IMR-90 (cell line): ENCODE measurements around the gene LCE6A. TPM values are rescaled to one million over a fixed set of nuclear protein-coding genes. Genes with fewer than 3 reads are reported as not detected.

Experiments
- ATAC-seq: fragments of 200-7000 bp; cut with Tn5 transposase; 2 replicates; pipeline ENCODE4 v1.9.1; 2020; ENCODE audit warnings: low read depth, mild to moderate bottlenecking, moderate library complexity
- BruUV-seq: library from RNA; stranded (reverse); fragments of 400-500 nt; replicated peaks from 2 replicates; lab custom pipeline; 2021; lab: Mats Ljungman, UMichigan
- CTCF ChIA-PET: fragments of 300-600 bp; formaldehyde crosslinking; extraction: SDS; loops from one replicate; lab custom pipeline; 2021; ENCODE audit warnings: antibody characterized with exemption; lab: Yijun Ruan, JAX
- POLR2A ChIA-PET: fragments of 300-600 bp; sonication (Branson Sonifier 250); formaldehyde crosslinking; loops from one replicate; lab custom pipeline; 2022; ENCODE audit warnings: antibody characterized with exemption; ENCODE audit not compliant: unreplicated experiment; lab: Charles Lee
- DNase-seq: peaks from one replicate; pipeline ENCODE4 v3.0.0; 2013
- H2AFZ ChIP-seq: replicated peaks from 2 replicates; pipeline ENCODE3; 2013; ENCODE audit warnings: low read length, mild to moderate bottlenecking; ENCODE audit not compliant: poor library complexity
- H2AK5ac ChIP-seq: 2 replicates; pipeline ENCODE4 v1.6.1; 2013; ENCODE audit warnings: low read depth, low read length, inconsistent platforms
- H2AK9ac ChIP-seq: replicated peaks from 2 replicates; pipeline ENCODE3; 2013; ENCODE audit warnings: mild to moderate bottlenecking, low read depth, low read length, moderate library complexity; ENCODE audit not compliant: poor library complexity
- H2BK120ac ChIP-seq: 2 replicates; pipeline ENCODE4 v1.6.1; 2013; ENCODE audit warnings: low read depth, low read length, inconsistent platforms
- H2BK15ac ChIP-seq: 3 replicates; pipeline ENCODE4 v1.6.1; 2013; ENCODE audit warnings: low read depth, low read length, inconsistent platforms
- H2BK20ac ChIP-seq: 2 replicates; pipeline ENCODE4 v1.6.1; 2013; ENCODE audit warnings: low read depth, mild to moderate bottlenecking, inconsistent platforms, low read length, moderate library complexity
- H2BK5ac ChIP-seq: 2 replicates; pipeline ENCODE4 v1.6.1; 2013; ENCODE audit warnings: mild to moderate bottlenecking, low read depth, low read length, inconsistent platforms; ENCODE audit not compliant: poor library complexity, severe bottlenecking
- H3K14ac ChIP-seq: replicated peaks from 2 replicates; pipeline ENCODE4 v1.6.1; 2013; ENCODE audit warnings: low read depth, low read length, inconsistent platforms
- H3K18ac ChIP-seq: 2 replicates; pipeline ENCODE4 v1.6.1; 2013; ENCODE audit warnings: low read depth, low read length, control low read depth
- H3K23ac ChIP-seq: 2 replicates; pipeline ENCODE4 v1.6.1; 2013; ENCODE audit warnings: low read depth, low read length, inconsistent platforms
- H3K27ac ChIP-seq: 2 replicates; pipeline ENCODE4 v1.5.1; 2013; ENCODE audit warnings: mild to moderate bottlenecking, control low read depth, low read length; ENCODE audit not compliant: insufficient read depth
- H3K27me3 ChIP-seq: 2 replicates; pipeline ENCODE4 v1.6.1; 2013; ENCODE audit warnings: low read length; ENCODE audit not compliant: control insufficient read depth, insufficient read depth
- H3K36me3 ChIP-seq: 2 replicates; pipeline ENCODE4 v1.6.1; 2013; ENCODE audit warnings: low read length, mixed read lengths; ENCODE audit not compliant: control insufficient read depth, insufficient read depth
- H3K4ac ChIP-seq: 2 replicates; pipeline ENCODE4 v1.6.1; 2013; ENCODE audit warnings: low read depth, low read length, inconsistent platforms
- H3K4me1 ChIP-seq: 2 replicates; pipeline ENCODE4 v1.6.1; 2013; ENCODE audit warnings: low read length, mixed read lengths; ENCODE audit not compliant: control insufficient read depth, insufficient read depth
- H3K4me2 ChIP-seq: 2 replicates; pipeline ENCODE4 v1.6.1; 2013; ENCODE audit warnings: low read depth, mild to moderate bottlenecking, control low read depth, low read length, moderate library complexity
- H3K4me3 ChIP-seq: 2 replicates; pipeline ENCODE4 v1.5.1; 2013; ENCODE audit warnings: low read depth, mild to moderate bottlenecking, control low read depth, low read length, moderate library complexity; ENCODE audit not compliant: insufficient read depth
- H3K56ac ChIP-seq: 2 replicates; pipeline ENCODE4 v1.6.1; 2013; ENCODE audit warnings: low read length, inconsistent platforms; ENCODE audit not compliant: insufficient read depth; ENCODE audit errors: extremely low read depth
- H3K79me1 ChIP-seq, 2 experiments: 2 replicates each; pipeline ENCODE4 v1.6.1; 2013; ENCODE audit warnings: low read length in 2 of 2, inconsistent platforms in 1 of 2, low read depth in 1 of 2
- H3K9ac ChIP-seq: 2 replicates; pipeline ENCODE4 v1.6.1; 2013; ENCODE audit warnings: low read depth, low read length, control low read depth
- H3K9me1 ChIP-seq: 2 replicates; pipeline ENCODE4 v1.6.1; 2013; ENCODE audit warnings: low read length, inconsistent platforms; ENCODE audit not compliant: insufficient read depth
- H3K9me3 ChIP-seq: 2 replicates; pipeline ENCODE4 v1.6.1; 2013; ENCODE audit warnings: low read length; ENCODE audit not compliant: control insufficient read depth, insufficient read depth
- H4K20me1 ChIP-seq: 2 replicates; pipeline ENCODE4 v1.6.1; 2013; ENCODE audit warnings: low read length, inconsistent platforms; ENCODE audit not compliant: insufficient read depth
- H4K5ac ChIP-seq: 2 replicates; pipeline ENCODE4 v1.6.1; 2013; ENCODE audit warnings: mild to moderate bottlenecking, low read depth, low read length, control low read depth
- H4K8ac ChIP-seq, 2 experiments: 2 replicates each; pipeline ENCODE4 v1.6.1; 2013; ENCODE audit warnings: low read depth in 2 of 2, low read length in 2 of 2, control low read depth in 1 of 2, inconsistent platforms in 1 of 2
- H4K91ac ChIP-seq: 2 replicates; pipeline ENCODE4 v1.6.1; 2013; ENCODE audit warnings: low read depth, low read length, inconsistent platforms; ENCODE audit not compliant: insufficient read depth
- CEBPB ChIP-seq: IDR thresholded peaks from 2 replicates; pipeline ENCODE4 v1.6.1; 2012; ENCODE audit warnings: low read depth, low read length, improper control_type of control experiment
- FOS ChIP-seq: fragments of 150-350 bp; IDR thresholded peaks from 2 replicates; pipeline ENCODE4 v1.6.1; 2016; ENCODE audit warnings: low read depth, low read length
- MAZ ChIP-seq: IDR thresholded peaks from 2 replicates; pipeline ENCODE4 v1.6.1; 2012; ENCODE audit warnings: low read depth, mild to moderate bottlenecking, low read length, improper control_type of control experiment, moderate library complexity, borderline replicate concordance
- MXI1 ChIP-seq: IDR thresholded peaks from 2 replicates; pipeline ENCODE4 v1.6.1; 2012; ENCODE audit warnings: low read depth, mild to moderate bottlenecking, low read length, moderate library complexity, borderline replicate concordance
- POLR2A ChIP-seq: IDR thresholded peaks from 2 replicates; pipeline ENCODE4 v1.6.1; 2012; ENCODE audit warnings: mild to moderate bottlenecking, low read depth, low read length
- RCOR1 ChIP-seq: IDR thresholded peaks from 2 replicates; pipeline ENCODE4 v1.6.1; 2012; ENCODE audit warnings: mild to moderate bottlenecking, low read length, improper control_type of control experiment; ENCODE audit not compliant: insufficient replicate concordance
- WGBS, 2 experiments: methylation state at CpG; one replicate each; pipeline versions ENCODE4 v1.1.5 to v1.1.7; 2013; ENCODE audit warnings: missing lambda C conversion rate in 2 of 2; ENCODE audit not compliant: insufficient read length in 1 of 2; ENCODE audit errors: extremely low coverage in 2 of 2; 5-methylcytosine and 5-hydroxymethylcytosine counted together
- dilution Hi-C: fragments of 300-500 bp; cut with HindIII; formaldehyde crosslinking; loops from one replicate; pipeline ENCODE4 v1.14.3; 2018; ENCODE audit warnings: low sequenced_read_pairs; ENCODE audit not compliant: unreplicated experiment
- in situ Hi-C: fragments of 300-500 bp; cut with MboI; formaldehyde crosslinking; loops from 3 replicates; pipeline ENCODE4 v1.14.3; 2019; ENCODE audit warnings: low sequenced_read_pairs, inconsistent platforms, mixed read lengths
- intact Hi-C: fragments of 100-400 bp; cut with micrococcal nuclease; formaldehyde crosslinking; loops from 2 replicates; pipeline ENCODE4 v1.10.0; 2022
- polyA plus RNA-seq, 3 experiments: library from polyadenylated mRNA; depleted of rRNA; stranded (reverse); fragments of >200 nt; gene quantifications; 2 replicates each; pipeline ENCODE4 v1.2.3, GENCODE V29; 2012; ENCODE audit warnings: low replicate concordance in 1 of 3
- total RNA-seq: library from RNA; depleted of rRNA; stranded (reverse); fragments of >200 nt; gene quantifications from 2 replicates; pipeline ENCODE4 v1.2.3, GENCODE V29; 2012
- TF ChIP-seq, protein P1 (sequence below): fragments of 150-350 bp; IDR thresholded peaks from 2 replicates; pipeline ENCODE4 v1.6.1; 2017; ENCODE audit warnings: mild to moderate bottlenecking, antibody characterized with exemption, low read length, low read depth

The LCE6A gene
- total and polyA plus RNA-seq, 2 of the 4 experiments (the other 2 are of a cell fraction) = not detected

GRCh38 chr1:152866321-152866720, 23.7 kb downstream of the LCE6A start:
- ChIA-PET CTCF (no interaction called here), POLR2A (no interaction called here)
- H4K8ac ChIP-seq = no peak overlapping the region
- H3K27me3 ChIP-seq = no peaks in the 10 kb centered on the region
- H3K4me2 ChIP-seq = no peak overlapping the region
- ATAC-seq = no peak
- no peak overlapping the region for H2BK15ac ChIP-seq
- H3K14ac ChIP-seq = no peak overlapping the region
- H3K56ac ChIP-seq = no peak overlapping the region
- no peak overlapping the region for H3K4me3 ChIP-seq
- no peak overlapping the region for H3K18ac ChIP-seq
- no TSS peak for BruUV-seq
- H3K4me1 ChIP-seq = no peaks in the 10 kb centered on the region
- no peaks in the 10 kb centered on the region for H3K9me1 ChIP-seq
- H3K36me3 ChIP-seq = no peaks in the 10 kb centered on the region
- H2AK5ac ChIP-seq = no peak overlapping the region
- dilution Hi-C loops (no loop called here), in situ Hi-C loops (no loop called here), intact Hi-C loops (loop anchor here (1.0 kb wide), 1 partner anchor 65 kb away; no protein-coding TSS in a partner anchor)
- H2AK9ac ChIP-seq = no peak overlapping the region
- no peak overlapping the region for H3K9ac ChIP-seq
- no peaks in the 10 kb centered on the region for H4K20me1 ChIP-seq
- H3K9me3 ChIP-seq = no peaks in the 10 kb centered on the region
- DNase-seq = no peak
- no peak overlapping the region for H3K27ac ChIP-seq
- H3K4ac ChIP-seq = no peak overlapping the region
- H2AFZ ChIP-seq = no peak overlapping the region
- TF ChIP-seq MXI1 (no peak), FOS (no peak), RCOR1 (no peak), POLR2A (no peak), CEBPB (no peak), MAZ (no peak)
- TF ChIP-seq, protein P1, sequence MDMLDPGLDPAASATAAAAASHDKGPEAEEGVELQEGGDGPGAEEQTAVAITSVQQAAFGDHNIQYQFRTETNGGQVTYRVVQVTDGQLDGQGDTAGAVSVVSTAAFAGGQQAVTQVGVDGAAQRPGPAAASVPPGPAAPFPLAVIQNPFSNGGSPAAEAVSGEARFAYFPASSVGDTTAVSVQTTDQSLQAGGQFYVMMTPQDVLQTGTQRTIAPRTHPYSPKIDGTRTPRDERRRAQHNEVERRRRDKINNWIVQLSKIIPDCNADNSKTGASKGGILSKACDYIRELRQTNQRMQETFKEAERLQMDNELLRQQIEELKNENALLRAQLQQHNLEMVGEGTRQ = no peak
- WGBS, 2 experiments = no CpG with 5 or more reads among the region's 2 CpGs
- no peak overlapping the region for H4K91ac ChIP-seq
- H3K79me1 ChIP-seq = no peaks in the 10 kb centered on the region
- no peak overlapping the region for H2BK20ac ChIP-seq
- no peak overlapping the region for H2BK5ac ChIP-seq
- H3K23ac ChIP-seq = no peak overlapping the region
- no peak overlapping the region for H2BK120ac ChIP-seq
- no peak overlapping the region for H4K5ac ChIP-seq
